GM12878 (cell line): ENCODE results near the gene STK32B. TPM values are rescaled to one million over a fixed set of nuclear protein-coding genes. Genes with fewer than 3 reads are reported as not detected.

Experiments used
- ATAC-seq: fragments of 200-7000 bp; cut with Tn5 transposase; 3 replicates; pipeline ENCODE4 v1.9.1; 2020; ENCODE audit warnings: mild to moderate bottlenecking, moderate library complexity
- BruUV-seq: library from RNA; stranded (reverse); fragments of 400-500 nt; replicated peaks from 2 replicates; lab custom pipeline; 2021; lab: Mats Ljungman, UMichigan
- CTCF ChIA-PET: fragments of 300-600 bp; sonication (Branson Sonifier 250); formaldehyde crosslinking; extraction: SDS; loops from one replicate; lab custom pipeline; 2021; ENCODE audit warnings: inconsistent platforms; lab: Yijun Ruan, JAX
- POLR2A ChIA-PET: fragments of 350-600 bp; formaldehyde crosslinking; extraction: SDS; loops from one replicate; lab custom pipeline; 2021; ENCODE audit warnings: inconsistent platforms; lab: Charles Lee
- RAD21 ChIA-PET: fragments of 300-600 bp; sonication (Branson Sonifier 250); formaldehyde crosslinking; loops from one replicate; lab custom pipeline; 2023; ENCODE audit warnings: antibody characterized with exemption; ENCODE audit not compliant: unreplicated experiment; lab: Charles Lee
- SMC1A ChIA-PET: fragments of 300-600 bp; sonication (Branson Sonifier 250); formaldehyde crosslinking; loops from one replicate; lab custom pipeline; 2023; ENCODE audit not compliant: unreplicated experiment, uncharacterized antibody; lab: Charles Lee
- DNase-seq: peaks from one replicate; pipeline ENCODE4 v3.0.0-alpha.2; 2011; ENCODE audit warnings: low read depth, low spot score
- FAIRE-seq: peaks from 3 replicates; lab custom pipeline; 2011; peaks lifted over from hg19 to GRCh38; lab: Jason Lieb, UNC
- H2AFZ ChIP-seq: 2 replicates; pipeline ENCODE4 v1.6.0; 2011; ENCODE audit warnings: low read depth, low read length, control low read depth; ENCODE audit not compliant: control insufficient read depth
- H3K27ac ChIP-seq: 2 replicates; pipeline ENCODE4 v1.5.1; 2011; ENCODE audit warnings: control low read depth; ENCODE audit not compliant: control insufficient read depth, insufficient read depth
- H3K27me3 ChIP-seq, 2 experiments: replicated peaks in 1 of 2; 2 replicates each; pipeline versions ENCODE4 v1.6.0 to v1.6.1; 2011; ENCODE audit warnings: low read length in 1 of 2; ENCODE audit not compliant: control insufficient read depth in 2 of 2, insufficient read depth in 2 of 2
- H3K36me3 ChIP-seq, 2 experiments: 2 replicates each; pipeline ENCODE4 v1.5.1; 2011; ENCODE audit warnings: low read length in 1 of 2; ENCODE audit not compliant: control insufficient read depth in 2 of 2, insufficient read depth in 2 of 2
- H3K4me1 ChIP-seq: 2 replicates; pipeline ENCODE4 v1.6.1; 2011; ENCODE audit warnings: mild to moderate bottlenecking, low read length, moderate library complexity, mixed read lengths; ENCODE audit not compliant: control insufficient read depth, insufficient read depth
- H3K4me2 ChIP-seq: 2 replicates; pipeline ENCODE4 v1.6.0; 2011; ENCODE audit warnings: control low read depth; ENCODE audit not compliant: control insufficient read depth, insufficient read depth
- H3K4me3 ChIP-seq: fragments of 200-600 bp; sonication (generic); 2 replicates; pipeline ENCODE4 v1.5.1; 2016
- H3K79me2 ChIP-seq: 2 replicates; pipeline ENCODE4 v1.6.0; 2011; ENCODE audit warnings: low read length; ENCODE audit not compliant: control insufficient read depth, insufficient read depth
- H3K9ac ChIP-seq: 2 replicates; pipeline ENCODE4 v1.8.0; 2011; ENCODE audit warnings: low read length, control low read depth, mixed read lengths; ENCODE audit not compliant: control insufficient read depth, insufficient read depth
- H3K9me3 ChIP-seq: replicated peaks from 3 replicates; pipeline ENCODE4 v1.5.1; 2011; ENCODE audit warnings: mild to moderate bottlenecking, low read length; ENCODE audit not compliant: control insufficient read depth, insufficient read depth
- H4K20me1 ChIP-seq: 2 replicates; pipeline ENCODE4 v1.6.0; 2011; ENCODE audit not compliant: control insufficient read depth, insufficient read depth
- BACH1 ChIP-seq: fragments of 450-650 bp; IDR thresholded peaks from 2 replicates; pipeline ENCODE4 v1.6.1; 2017; ENCODE audit warnings: mild to moderate bottlenecking, borderline replicate concordance
- BCLAF1 ChIP-seq: fragments of 450-650 bp; IDR thresholded peaks from 2 replicates; pipeline ENCODE4 v1.6.1; 2017; ENCODE audit warnings: antibody characterized with exemption, mild to moderate bottlenecking, moderate library complexity
- CBFB ChIP-seq: IDR thresholded peaks from 2 replicates; pipeline ENCODE4 v1.6.1; 2016; ENCODE audit warnings: antibody characterized with exemption, low read depth
- CHD1 ChIP-seq: IDR thresholded peaks from 2 replicates; pipeline ENCODE4 v1.6.1; 2012; ENCODE audit warnings: low read depth, low read length, improper control_type of control experiment
- CTCF ChIP-seq, 3 experiments: IDR thresholded peaks in 2 of 3; conservative IDR thresholded peaks in 1 of 3; 2 replicates each; pipeline ENCODE4 v1.5.1; 2011; ENCODE audit warnings: low read depth in 3 of 3, low read length in 3 of 3, mild to moderate bottlenecking in 3 of 3, control low read depth in 2 of 3, moderate library complexity in 2 of 3, inconsistent platforms in 1 of 3, mixed read lengths in 1 of 3; ENCODE audit not compliant: control insufficient read depth in 2 of 3, insufficient read depth in 1 of 3; ENCODE audit errors: extremely low read depth in 1 of 3
- HDAC2 ChIP-seq: fragments of 200-600 bp; sonication (generic); IDR thresholded peaks from 2 replicates; pipeline ENCODE4 v1.6.1; 2017
- IKZF1 ChIP-seq: fragments of 450-650 bp; conservative IDR thresholded peaks from 2 replicates; pipeline ENCODE4 v1.6.1; 2017; ENCODE audit warnings: antibody characterized with exemption, mild to moderate bottlenecking
- MXI1 ChIP-seq: fragments of 150-350 bp; IDR thresholded peaks from 2 replicates; pipeline ENCODE4 v1.6.1; 2011; ENCODE audit warnings: low read depth, mild to moderate bottlenecking, inconsistent platforms, low read length, improper control_type of control experiment
- REST ChIP-seq: IDR thresholded peaks from 2 replicates; pipeline ENCODE4 v1.6.1; 2012; ENCODE audit warnings: mild to moderate bottlenecking, low read depth, low read length
- SRF ChIP-seq, 2 experiments: IDR thresholded peaks; 2 replicates each; pipeline ENCODE4 v1.6.1; 2011; ENCODE audit warnings: low read depth in 2 of 2, low read length in 2 of 2, mild to moderate bottlenecking in 1 of 2, moderate library complexity in 1 of 2
- ZBTB4 ChIP-seq: fragments of 450-650 bp; formaldehyde crosslinking; IDR thresholded peaks from 2 replicates; pipeline ENCODE4 v1.4.0; 2022; ENCODE audit warnings: mild to moderate bottlenecking, moderate library complexity
- WGBS: methylation state at CpG from one replicate; pipeline ENCODE4 v1.1.6; 2016; ENCODE audit warnings: low lambda C conversion rate; ENCODE audit not compliant: insufficient replicate concordance, insufficient coverage; ENCODE audit errors: missing lambda C conversion rate; 5-methylcytosine and 5-hydroxymethylcytosine counted together
- in situ Hi-C: fragments of 300-500 bp; cut with MboI; formaldehyde crosslinking; loops from 9 replicates; pipeline ENCODE4 v1.14.3; 2018; ENCODE audit warnings: mixed read lengths
- intact Hi-C: fragments of 100-400 bp; cut with micrococcal nuclease; formaldehyde crosslinking; loops from one replicate; pipeline ENCODE4 v1.14.2; 2022; ENCODE audit not compliant: unreplicated experiment
- polyA plus RNA-seq, 11 experiments: library from polyadenylated mRNA; depleted of rRNA in 4 of 11; unstranded in 6 of 11; stranded (reverse) in 5 of 11; fragments of >200 nt; fragmentation: Nextera tagmentation in 4 of 11; fragmentation: Illumina TruSeq in 1 of 11; extraction: Ambion mirVana in 4 of 11; extraction: Trizol in 1 of 11; gene quantifications; 1 replicate in 1 of 11; 2 replicates in 10 of 11; pipeline versions ENCODE4 v1.2.1 to v1.2.3, GENCODE V29; 2011 to 2016; ENCODE audit warnings: inconsistent platforms in 2 of 11, missing spikeins in 2 of 11, low read depth in 1 of 11
- total RNA-seq, 4 experiments: library from RNA; depleted of rRNA in 3 of 4; stranded (reverse); fragments of >200 nt in 3 of 4; fragmentation: Illumina TruSeq in 1 of 4; extraction: Trizol in 1 of 4; gene quantifications; 2 replicates each; pipeline versions ENCODE4 v1.2.1 to v1.2.3, GENCODE V29; 2013 to 2021

Gene STK32B
- total and polyA plus RNA-seq, 10 of the 15 experiments (the other 5 are each of a cell fraction or from before 2014, with no cell fraction given), result 0.04 to 0.12 (median 0.08) TPM; not detected in 7

GRCh38 chr4:5456296-5456845 is 405.1 kb downstream of the STK32B start:
- H3K4me3 ChIP-seq, result no peak overlapping the region
- no peaks in the 10 kb centered on the region for H3K27me3 ChIP-seq
- BruUV-seq, result no TSS peak
- H3K4me2 ChIP-seq, result no peak overlapping the region
- H3K79me2 ChIP-seq, result no peaks in the 10 kb centered on the region
- no peaks in the 10 kb centered on the region for H4K20me1 ChIP-seq
- ChIA-PET SMC1A (no interaction called here), POLR2A (no interaction called here), CTCF (interaction anchor here (0.6 kb wide), 1 partner anchor 10 kb away, joined by 3 read pairs; no protein-coding TSS in a partner anchor), RAD21 (interaction anchor here (0.6 kb wide), 1 partner anchor 115 kb away, joined by 3 read pairs; no protein-coding TSS in a partner anchor)
- no peak for DNase-seq
- no peak for ATAC-seq
- intact Hi-C loops, result no loop called here
- no peaks in the 10 kb centered on the region for H3K36me3 ChIP-seq
- H2AFZ ChIP-seq, result no peak overlapping the region
- no peak overlapping the region for H3K27ac ChIP-seq
- no peak for FAIRE-seq
- in situ Hi-C loops, result no loop called here
- H3K9ac ChIP-seq, result no peak overlapping the region
- 30% methylated on average over 17 of the region's 17 CpGs for WGBS
- H3K4me1 ChIP-seq, result no peaks in the 10 kb centered on the region
- no peaks in the 10 kb centered on the region; the same call in 2 of the 3 replicates for H3K9me3 ChIP-seq
- TF ChIP-seq IKZF1, result no peak
- TF ChIP-seq BACH1, result no peak
- TF ChIP-seq CTCF (IDR thresholded peaks at IDR 0.05 in 2 of 3, conservative IDR thresholded peaks at IDR 0.05 in 1 of 3; ENCODE audit: control insufficient read depth in 2 of 3, extremely low read depth in 1 of 3, insufficient read depth in 1 of 3, low read depth in 3 of 3, low read length in 3 of 3), result no peak
- no peak for TF ChIP-seq HDAC2
- no peak for TF ChIP-seq REST
- TF ChIP-seq SRF (IDR thresholded peaks at IDR 0.05; ENCODE audit: low read depth in 2 of 2, low read length in 2 of 2), result no peak
- no peak for TF ChIP-seq MXI1
- TF ChIP-seq CBFB, result no peak
- no peak for TF ChIP-seq ZBTB4 (CRISPR knock-in tag)
- TF ChIP-seq CHD1, result no peak
- no peak for TF ChIP-seq BCLAF1
